ENCODE results near the gene NBL1. TPM values are rescaled to one million over a fixed set of nuclear protein-coding genes. Genes with fewer than 3 reads are reported as not detected.

NBL1 gene
- total RNA-seq, 1 donor from 2014 or later, result 38.6 TPM

Other genes with a start within 250 kb of the NBL1 start
- gene CAPZB, start 158.8 kb upstream of the NBL1 start, total RNA-seq, result 222 TPM
- gene HTR6, start 20.6 kb downstream of the NBL1 start, total RNA-seq, result not detected
- 8.1 TPM for gene TMCO4, start 155.6 kb downstream of the NBL1 start, total RNA-seq
- gene RNF186, start 171.0 kb downstream of the NBL1 start, total RNA-seq, result not detected
- 3.0 TPM for gene OTUD3, start 238.1 kb downstream of the NBL1 start, total RNA-seq

Data from Right ventricle myocardium superior (tissue), 1 donor.